GM19397 (cell line): ENCODE results near the gene EBF4.
"Not testable (repeated sequence)": the region's sequence is repeated elsewhere in the genome, so short reads cannot be mapped to it uniquely, and the experiment has no call there.

Experiments
- ATAC-seq: cut with Tn5 transposase; IDR thresholded peaks from one replicate; pipeline ENCODE4 v1.9.1; 2021; ENCODE audit warnings: mild to moderate bottlenecking, moderate library complexity; ENCODE audit not compliant: unreplicated experiment

The EBF4 gene

GRCh38 chr20:2807929-2808328 lies 115.3 kb downstream of the EBF4 start:
- not testable (repeated sequence) for ATAC-seq

GRCh38 chr20:2809690-2810089 lies 117.1 kb downstream of the EBF4 start:
- ATAC-seq: no peak
